Colonic mucosa (tissue), 4 donors: Measurements from ENCODE around the gene PRRX2. TPM values are rescaled to one million over a fixed set of nuclear protein-coding genes. Genes with fewer than 3 reads are reported as not detected.
A peak's percentile ranks its signal among the peaks of the same experiment; 100 is the strongest.

ENCODE experiments used
- DNase-seq: peaks from one replicate; pipeline ENCODE4 v3.0.0-alpha.2; 2020
- H3K27ac ChIP-seq: fragments of 200-600 bp; one replicate; pipeline ENCODE4 v1.8.0; 2021
- H3K27me3 ChIP-seq: fragments of 200-600 bp; one replicate; pipeline ENCODE4 v1.8.0; 2021
- H3K36me3 ChIP-seq: fragments of 200-600 bp; one replicate; pipeline ENCODE4 v1.8.0; 2021
- H3K4me1 ChIP-seq: fragments of 200-600 bp; one replicate; pipeline ENCODE4 v1.8.0; 2021; ENCODE audit warnings: mild to moderate bottlenecking
- H3K4me3 ChIP-seq: fragments of 200-600 bp; one replicate; pipeline ENCODE4 v1.8.0; 2021
- H3K9ac ChIP-seq, 2 donors: one replicate each; pipeline ENCODE4 v1.7.0; 2013; ENCODE audit warnings: control low read depth in 2 of 2, low read depth in 2 of 2, low read length in 2 of 2
- H3K9me3 ChIP-seq: fragments of 200-600 bp; one replicate; pipeline ENCODE4 v1.8.0; 2021
- intact Hi-C: fragments of 100-400 bp; cut with DNase I; formaldehyde crosslinking; loops from one replicate; pipeline ENCODE4 v1.14.1; 2022
- total RNA-seq, 2 donors: library from RNA; stranded (reverse); fragmentation: NEBNext Ultra II Directional in 1 of 2; extraction: Animal tissue kit (Norgen Biotek cat#: 25700) in 1 of 2; gene quantifications; one replicate each; pipeline ENCODE4 v1.2.1, GENCODE V29; 2021
- TF ChIP-seq, protein P1 (sequence below): fragments of 200-600 bp; IDR thresholded peaks from one replicate; pipeline ENCODE4 v1.8.0; 2022; ENCODE audit warnings: antibody characterized with exemption, mild to moderate bottlenecking
- donor health status: healthy.
- donor health status: DM: no; HTN: no; CAD: no.
- donor health status: DM: no; HTN: no; CAD: no.

Gene PRRX2
- total RNA-seq, 2 donors from 2014 or later: 0.64 to 0.85 TPM

DNA sequence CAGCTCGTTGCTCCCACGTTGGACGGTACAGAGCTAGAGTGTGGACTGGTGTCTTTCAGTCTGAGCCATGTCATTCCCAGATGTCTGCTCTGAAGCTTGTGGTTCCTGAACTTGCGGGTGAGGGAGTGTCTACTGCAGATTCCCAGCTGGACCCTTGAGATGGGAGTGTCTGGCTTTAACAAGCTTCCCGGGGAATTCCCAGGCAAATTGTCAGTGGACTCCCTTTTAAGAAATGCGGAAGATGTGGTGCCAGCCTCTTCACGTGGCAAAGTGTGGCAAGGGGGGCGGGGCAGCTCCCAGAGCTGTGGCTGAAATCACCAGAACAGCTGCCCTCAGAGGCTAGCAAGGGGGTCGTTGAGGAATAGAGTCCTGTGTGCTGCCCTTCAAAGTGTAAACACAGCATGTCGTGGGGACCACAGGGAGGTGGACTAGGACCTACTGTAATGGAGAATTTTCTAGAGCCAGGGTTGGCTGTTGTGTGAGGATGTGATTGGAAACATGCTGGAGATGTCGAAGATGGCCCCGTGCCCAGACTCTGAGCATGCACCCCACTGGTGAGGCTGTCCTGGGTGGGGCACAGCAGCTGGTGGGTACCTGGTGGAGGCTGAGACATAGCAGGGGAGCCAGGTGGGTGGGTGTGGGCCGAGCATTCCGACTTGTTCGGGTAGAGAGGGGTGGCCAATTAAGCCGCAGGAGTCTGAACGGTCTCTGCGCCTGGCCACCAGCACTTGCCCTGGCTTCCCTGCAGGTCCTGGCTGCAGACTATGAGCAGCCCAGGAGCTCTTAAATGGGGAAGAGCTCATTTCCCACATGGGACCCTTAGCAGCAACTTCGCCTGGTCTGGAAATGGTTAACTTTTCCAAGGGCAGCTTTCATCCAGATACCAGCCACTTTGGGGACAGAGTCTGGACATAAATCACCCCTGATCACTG lies 37.4 kb downstream of the PRRX2 start:
- no peaks in the 10 kb centered on the region for H3K9me3 ChIP-seq
- H3K4me1 ChIP-seq: peaks cover 8% of the 10 kb centered on the region
- peak; percentile 91 for DNase-seq
- no peak overlapping the region for H3K4me3 ChIP-seq
- peak overlapping the region in 1 of 2 donors; percentile 28 for H3K9ac ChIP-seq
- H3K36me3 ChIP-seq: no peaks in the 10 kb centered on the region
- peak overlapping the region; percentile 20 for H3K27ac ChIP-seq
- intact Hi-C loops: no loop called here
- H3K27me3 ChIP-seq: peaks cover 7% of the 10 kb centered on the region
- TF ChIP-seq, protein P1, sequence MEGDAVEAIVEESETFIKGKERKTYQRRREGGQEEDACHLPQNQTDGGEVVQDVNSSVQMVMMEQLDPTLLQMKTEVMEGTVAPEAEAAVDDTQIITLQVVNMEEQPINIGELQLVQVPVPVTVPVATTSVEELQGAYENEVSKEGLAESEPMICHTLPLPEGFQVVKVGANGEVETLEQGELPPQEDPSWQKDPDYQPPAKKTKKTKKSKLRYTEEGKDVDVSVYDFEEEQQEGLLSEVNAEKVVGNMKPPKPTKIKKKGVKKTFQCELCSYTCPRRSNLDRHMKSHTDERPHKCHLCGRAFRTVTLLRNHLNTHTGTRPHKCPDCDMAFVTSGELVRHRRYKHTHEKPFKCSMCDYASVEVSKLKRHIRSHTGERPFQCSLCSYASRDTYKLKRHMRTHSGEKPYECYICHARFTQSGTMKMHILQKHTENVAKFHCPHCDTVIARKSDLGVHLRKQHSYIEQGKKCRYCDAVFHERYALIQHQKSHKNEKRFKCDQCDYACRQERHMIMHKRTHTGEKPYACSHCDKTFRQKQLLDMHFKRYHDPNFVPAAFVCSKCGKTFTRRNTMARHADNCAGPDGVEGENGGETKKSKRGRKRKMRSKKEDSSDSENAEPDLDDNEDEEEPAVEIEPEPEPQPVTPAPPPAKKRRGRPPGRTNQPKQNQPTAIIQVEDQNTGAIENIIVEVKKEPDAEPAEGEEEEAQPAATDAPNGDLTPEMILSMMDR: no peak

DNA sequence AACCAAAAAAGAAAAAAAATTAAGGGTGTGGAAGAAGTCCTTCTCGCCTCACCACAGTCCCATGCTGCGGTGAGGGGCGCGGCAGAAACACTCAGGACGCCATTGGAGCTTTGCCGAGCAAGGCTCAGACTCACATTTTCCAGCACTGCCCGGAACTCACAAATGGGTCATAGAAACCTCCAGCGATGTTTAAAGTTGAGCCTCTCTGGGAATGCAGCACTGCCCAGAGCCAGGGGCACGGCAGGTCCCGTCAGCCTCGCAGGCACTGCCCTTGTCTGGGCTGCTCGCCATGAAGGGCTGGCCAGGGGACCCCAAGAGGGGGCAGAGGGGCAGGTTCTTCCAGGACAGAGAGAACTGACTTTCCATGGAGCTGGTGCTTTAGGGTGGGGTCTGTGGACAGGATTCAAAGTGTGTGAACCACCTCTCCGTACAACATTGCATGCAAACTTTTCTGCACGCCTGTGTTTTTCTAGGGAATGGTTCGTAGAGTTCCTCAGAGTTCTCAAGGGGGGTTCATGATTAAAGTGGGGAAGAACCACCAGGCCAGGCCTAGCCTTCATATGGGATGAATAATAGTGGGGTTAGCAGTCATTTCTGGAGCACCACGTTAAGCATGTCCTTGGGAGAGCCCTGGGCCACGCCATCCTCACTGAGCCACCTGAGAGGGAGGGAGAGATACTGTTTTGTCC lies 38.4 kb downstream of the PRRX2 start:
- peak overlapping the region in 1 of 2 donors; percentile 34 for H3K9ac ChIP-seq
- H3K27me3 ChIP-seq: no peaks in the 10 kb centered on the region
- peak; percentile 49 for DNase-seq
- no peak overlapping the region for H3K27ac ChIP-seq
- H3K4me3 ChIP-seq: no peak overlapping the region
- intact Hi-C loops: no loop called here
- no peaks in the 10 kb centered on the region for H3K36me3 ChIP-seq
- TF ChIP-seq, protein P1: no peak
- no peaks in the 10 kb centered on the region for H3K9me3 ChIP-seq
- peaks cover 8% of the 10 kb centered on the region for H3K4me1 ChIP-seq

DNA sequence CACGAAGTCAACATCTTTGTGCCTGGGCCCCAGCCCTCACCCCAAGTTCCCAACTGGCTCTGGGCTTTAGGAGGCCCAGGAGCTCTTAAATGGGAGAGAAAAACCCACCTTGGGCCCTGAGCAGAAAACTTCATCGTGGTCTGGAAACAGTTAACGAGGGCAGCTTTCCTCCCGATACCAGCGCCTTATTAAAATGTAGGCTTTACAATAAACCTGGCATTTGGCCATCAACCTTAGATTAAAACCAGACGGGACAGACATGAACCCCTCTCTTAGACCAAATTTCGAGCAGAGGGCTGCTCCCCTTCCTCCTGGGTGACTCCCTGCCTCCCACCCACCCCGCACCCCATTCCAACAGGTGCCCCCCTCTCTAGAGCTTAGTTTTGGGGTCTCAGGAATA lies 39.4 kb downstream of the PRRX2 start:
- Histone ChIP-seq H3K4me3 (no peak overlapping the region), H3K9ac (no peak overlapping the region), H3K27ac (no peak overlapping the region), H3K27me3 (no peaks in the 10 kb centered on the region), H3K36me3 (no peaks in the 10 kb centered on the region), H3K9me3 (no peaks in the 10 kb centered on the region), H3K4me1 (peaks cover 8% of the 10 kb centered on the region)
- TF ChIP-seq, protein P1: no peak
- no peak for DNase-seq
- intact Hi-C loops: no loop called here

DNA sequence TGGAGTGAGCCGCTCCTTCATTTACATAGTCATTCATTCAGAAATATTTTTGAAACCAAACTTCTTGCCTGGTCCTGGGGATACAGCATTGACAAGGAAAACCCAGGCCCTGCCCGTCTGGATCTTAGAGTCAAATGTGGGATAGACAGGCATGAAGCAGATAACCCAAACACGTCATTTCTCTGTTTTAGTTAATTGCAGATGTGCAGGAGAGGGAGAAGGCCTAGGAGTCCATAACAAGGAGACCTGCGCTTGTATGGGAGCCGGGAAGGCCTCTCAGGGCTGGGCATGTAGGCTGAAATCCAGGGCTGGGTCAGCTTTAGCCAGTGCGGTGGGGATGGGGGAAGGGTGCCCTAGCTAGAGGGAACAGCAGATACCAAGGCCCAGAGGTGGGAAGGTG lies 43.3 kb downstream of the PRRX2 start:
- TF ChIP-seq, protein P1: no peak
- DNase-seq: no peak
- Histone ChIP-seq H3K36me3 (no peaks in the 10 kb centered on the region), H3K27me3 (no peaks in the 10 kb centered on the region), H3K27ac (no peak overlapping the region), H3K9me3 (no peaks in the 10 kb centered on the region), H3K4me3 (no peak overlapping the region), H3K9ac (no peak overlapping the region), H3K4me1 (peaks cover under 1% of the 10 kb centered on the region)
- intact Hi-C loops: no loop called here

DNA sequence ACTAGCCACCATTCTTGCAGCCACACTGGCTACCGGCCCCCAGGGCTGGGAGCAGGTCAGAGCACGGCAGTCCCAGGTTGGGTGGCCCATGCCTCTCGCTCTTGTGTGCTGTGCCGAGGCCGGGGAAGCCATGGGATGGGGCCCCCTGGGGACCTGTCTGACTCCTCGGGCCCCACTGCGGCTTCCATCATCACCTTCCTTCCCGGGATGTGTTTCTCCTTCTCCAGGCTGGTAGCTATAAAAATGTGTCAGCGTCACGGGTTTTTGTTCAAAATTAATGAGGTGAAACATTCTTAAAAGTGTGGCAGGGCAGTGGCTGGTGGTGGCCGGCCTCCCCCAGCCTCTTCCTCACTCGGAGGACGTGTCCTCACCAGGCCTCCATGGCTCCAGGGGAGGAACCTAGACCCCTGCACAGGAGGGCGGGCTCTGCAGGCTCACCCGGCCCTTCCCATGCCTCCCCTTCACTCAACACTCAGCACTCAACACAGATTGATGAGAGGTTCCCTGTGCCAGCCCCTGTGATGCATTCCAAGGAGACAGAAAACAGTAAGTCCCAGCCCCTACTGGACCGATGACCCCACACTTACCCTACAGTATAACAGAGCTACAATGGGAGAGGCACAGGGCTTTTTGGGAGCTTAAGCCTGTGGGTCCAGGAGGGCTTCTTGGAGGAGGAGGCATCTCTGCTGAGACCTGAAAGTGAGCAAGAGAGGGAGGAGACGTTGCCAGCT lies 44.2 kb downstream of the PRRX2 start:
- H3K4me3 ChIP-seq: no peak overlapping the region
- no peak overlapping the region for H3K9ac ChIP-seq
- no peaks in the 10 kb centered on the region for H3K36me3 ChIP-seq
- intact Hi-C loops: no loop called here
- DNase-seq: no peak
- no peak overlapping the region for H3K27ac ChIP-seq
- TF ChIP-seq, protein P1: no peak
- no peaks in the 10 kb centered on the region for H3K4me1 ChIP-seq
- no peaks in the 10 kb centered on the region for H3K27me3 ChIP-seq
- H3K9me3 ChIP-seq: no peaks in the 10 kb centered on the region
